CD8-positive, alpha-beta memory T cell (primary cell): ENCODE results near the gene CACHD1. TPM values are rescaled to one million over a fixed set of nuclear protein-coding genes. Genes with fewer than 3 reads are reported as not detected.

Experiments
- CTCF ChIA-PET: fragments of 350-600 bp; sonication (Branson Sonifier 250); formaldehyde crosslinking; loops from one replicate; lab custom pipeline; 2021; ENCODE audit warnings: antibody characterized with exemption; lab: Charles Lee
- POLR2A ChIA-PET: fragments of 350-600 bp; sonication (Branson Sonifier 250); formaldehyde crosslinking; loops from one replicate; lab custom pipeline; 2021; ENCODE audit warnings: antibody characterized with exemption; lab: Charles Lee
- DNase-seq, 5 donors: peaks; one replicate each; pipeline versions ENCODE4 v3.0.0 to v3.0.0-alpha.2; 2020 to 2022; ENCODE audit warnings: mixed read lengths in 1 of 5
- H3K27ac ChIP-seq: one replicate; pipeline ENCODE4 v1.7.0; 2013; ENCODE audit warnings: low read depth, mild to moderate bottlenecking, low read length, moderate library complexity
- H3K27me3 ChIP-seq: 2 replicates; pipeline ENCODE4 v1.7.0; 2013; ENCODE audit warnings: low read length, mild to moderate bottlenecking; ENCODE audit not compliant: insufficient read depth, poor library complexity, severe bottlenecking
- H3K36me3 ChIP-seq: 2 replicates; pipeline ENCODE4 v1.7.0; 2013; ENCODE audit warnings: mild to moderate bottlenecking, low read length, moderate library complexity; ENCODE audit not compliant: insufficient read depth
- H3K4me1 ChIP-seq: 2 replicates; pipeline ENCODE4 v1.7.0; 2013; ENCODE audit warnings: mild to moderate bottlenecking, low read length, moderate library complexity; ENCODE audit not compliant: insufficient read depth
- H3K4me3 ChIP-seq: 2 replicates; pipeline ENCODE4 v1.7.0; 2013; ENCODE audit warnings: mild to moderate bottlenecking, low read length
- H3K9me3 ChIP-seq: 2 replicates; pipeline ENCODE4 v1.7.0; 2013; ENCODE audit warnings: mild to moderate bottlenecking, low read length
- H3K27ac Mint-ChIP-seq, 8 donors: one replicate each; pipeline ENCODE4 v1.8.0; 2020 to 2021; ENCODE audit warnings: mixed read lengths in 8 of 8, mild to moderate bottlenecking in 6 of 8, inconsistent platforms in 3 of 8, moderate library complexity in 3 of 8
- H3K27me3 Mint-ChIP-seq, 2 donors: one replicate each; pipeline ENCODE4 v1.8.0; 2020 to 2021; ENCODE audit warnings: mixed read lengths in 2 of 2, mild to moderate bottlenecking in 1 of 2, moderate library complexity in 1 of 2
- H3K36me3 Mint-ChIP-seq, 3 donors: one replicate each; pipeline ENCODE4 v1.8.0; 2020 to 2021; ENCODE audit warnings: mixed read lengths in 3 of 3, inconsistent platforms in 1 of 3, mild to moderate bottlenecking in 1 of 3
- H3K4me1 Mint-ChIP-seq, 3 donors: one replicate each; pipeline ENCODE4 v1.8.0; 2020 to 2021; ENCODE audit warnings: mixed read lengths in 3 of 3, inconsistent platforms in 1 of 3, mild to moderate bottlenecking in 1 of 3
- H3K4me3 Mint-ChIP-seq, 7 donors: one replicate each; pipeline ENCODE4 v1.8.0; 2020 to 2021; ENCODE audit warnings: mixed read lengths in 7 of 7, mild to moderate bottlenecking in 6 of 7, moderate library complexity in 4 of 7, inconsistent platforms in 2 of 7
- H3K9me3 Mint-ChIP-seq, 5 donors: one replicate each; pipeline ENCODE4 v1.8.0; 2020 to 2022; ENCODE audit warnings: mixed read lengths in 5 of 5, mild to moderate bottlenecking in 3 of 5, moderate library complexity in 2 of 5, inconsistent platforms in 1 of 5
- polyA plus RNA-seq: library from polyadenylated mRNA; unstranded; fragments of 300-500 nt; fragmentation: Illumina TruSeq; gene quantifications from one replicate; pipeline ENCODE4 v1.2.3, GENCODE V29; 2021
- total RNA-seq, 2 experiments: library from RNA; stranded (reverse); gene quantifications; one replicate each; pipeline ENCODE4 v1.2.3, GENCODE V29; 2021

Gene CACHD1
- total and polyA plus RNA-seq, 3 experiments from 2014 or later = 0.35 TPM; not detected in 1

- DNase-seq = no peak
- H3K27ac ChIP-seq = no peak overlapping the region
- CTCF ChIA-PET = no interaction called here
- H3K4me1 ChIP-seq = no peaks in the 10 kb centered on the region
- peaks cover 4 to 59% of the 10 kb centered on the region in 2 donors for H3K27me3 Mint-ChIP-seq
- no peaks in the 10 kb centered on the region for H3K36me3 ChIP-seq
- no peaks in the 10 kb centered on the region for H3K27me3 ChIP-seq
- no peaks in the 10 kb centered on the region for H3K36me3 Mint-ChIP-seq
- H3K9me3 ChIP-seq = no peaks in the 10 kb centered on the region
- H3K4me1 Mint-ChIP-seq = no peaks in the 10 kb centered on the region
- POLR2A ChIA-PET = no interaction called here
- H3K4me3 Mint-ChIP-seq = no peak overlapping the region
- H3K9me3 Mint-ChIP-seq = no peaks in the 10 kb centered on the region
- no peak overlapping the region for H3K27ac Mint-ChIP-seq
- no peak overlapping the region for H3K4me3 ChIP-seq
These were observed 22.5 kb downstream of the CACHD1 start for GRCh38 chr1:64492424-64492823.

DNA sequence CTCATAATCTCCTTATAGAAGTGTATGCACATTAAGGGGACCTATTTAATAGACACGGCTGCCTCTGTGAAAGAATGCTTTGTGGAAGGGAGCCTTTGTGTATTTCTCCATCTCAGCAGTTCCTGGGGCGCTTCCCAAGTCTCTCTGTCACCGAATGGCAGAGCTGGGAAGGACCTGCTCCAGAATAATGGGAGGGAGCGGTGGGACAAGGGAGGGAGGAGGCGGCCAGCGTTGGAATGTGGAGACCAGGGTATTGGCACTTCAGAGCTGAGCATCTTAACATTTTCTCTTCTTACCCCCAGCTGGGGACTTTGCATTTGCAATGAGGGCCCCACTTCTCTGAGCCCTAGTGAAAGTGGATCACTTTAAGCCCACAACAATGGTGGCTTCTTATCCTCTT is 23.9 kb downstream of the CACHD1 start:
- Histone ChIP-seq H3K9me3 (no peaks in the 10 kb centered on the region), H3K27me3 (no peaks in the 10 kb centered on the region), H3K27ac (no peak overlapping the region), H3K36me3 (no peaks in the 10 kb centered on the region), H3K4me3 (no peak overlapping the region), H3K4me1 (no peaks in the 10 kb centered on the region)
- peaks cover 0 to 2% (median 0%) of the 10 kb centered on the region in 5 donors for H3K9me3 Mint-ChIP-seq
- no peak for DNase-seq
- ChIA-PET POLR2A (no interaction called here), CTCF (no interaction called here)
- no peak overlapping the region for H3K4me3 Mint-ChIP-seq
- no peak overlapping the region for H3K27ac Mint-ChIP-seq
- H3K4me1 Mint-ChIP-seq = no peaks in the 10 kb centered on the region
- H3K27me3 Mint-ChIP-seq = peaks cover 4 to 66% of the 10 kb centered on the region in 2 donors
- H3K36me3 Mint-ChIP-seq = no peaks in the 10 kb centered on the region

DNA sequence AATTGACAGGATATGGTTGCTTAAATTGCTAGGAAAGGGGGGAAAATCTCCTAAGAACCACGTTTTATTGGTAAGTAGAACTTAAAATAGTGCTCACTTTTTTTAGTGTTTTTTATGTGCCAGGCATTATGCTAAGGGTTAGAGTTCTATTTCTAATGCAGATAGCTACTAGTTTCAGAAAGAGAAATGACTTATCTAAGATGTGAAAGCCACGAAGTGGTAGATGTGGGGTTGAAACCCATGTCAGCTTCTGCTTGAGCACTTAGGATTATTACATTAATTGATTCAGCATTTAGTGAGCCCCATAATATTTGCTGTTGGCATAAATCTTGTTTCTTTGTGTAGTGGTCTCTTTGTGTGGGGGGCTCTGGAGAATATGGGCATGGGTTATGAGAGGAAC is 24.7 kb downstream of the CACHD1 start:
- no peak for DNase-seq
- H3K27ac ChIP-seq = no peak overlapping the region
- ChIA-PET CTCF (no interaction called here), POLR2A (no interaction called here)
- H3K9me3 Mint-ChIP-seq = peaks cover 0 to 2% (median 0%) of the 10 kb centered on the region in 5 donors
- H3K27ac Mint-ChIP-seq = no peak overlapping the region
- H3K4me3 Mint-ChIP-seq = no peak overlapping the region
- H3K4me3 ChIP-seq = no peak overlapping the region
- no peaks in the 10 kb centered on the region for H3K9me3 ChIP-seq
- H3K36me3 Mint-ChIP-seq = no peaks in the 10 kb centered on the region
- H3K27me3 ChIP-seq = no peaks in the 10 kb centered on the region
- no peaks in the 10 kb centered on the region for H3K4me1 Mint-ChIP-seq
- no peaks in the 10 kb centered on the region for H3K4me1 ChIP-seq
- no peaks in the 10 kb centered on the region for H3K36me3 ChIP-seq
- H3K27me3 Mint-ChIP-seq = peaks cover 4 to 64% of the 10 kb centered on the region in 2 donors

DNA sequence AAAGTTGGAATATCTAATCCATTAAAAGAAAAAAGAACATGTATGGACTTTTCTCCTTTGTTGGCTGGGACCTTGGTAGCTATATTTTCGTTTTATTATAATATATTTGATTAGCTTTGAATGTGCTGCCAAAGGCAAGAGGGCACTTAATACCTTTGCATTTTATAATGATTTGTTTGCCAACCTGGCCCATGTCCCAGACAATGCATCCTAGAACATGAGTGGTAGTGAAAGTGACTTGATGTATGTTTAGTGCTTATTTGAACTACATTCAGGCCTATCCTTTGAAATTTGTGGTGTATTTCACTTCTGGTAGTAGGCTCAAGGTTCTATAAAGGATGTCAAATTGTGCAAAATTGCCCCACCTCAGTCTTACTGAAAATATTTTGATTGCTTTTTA is 25.9 kb downstream of the CACHD1 start:
- H3K9me3 Mint-ChIP-seq = peaks cover 0 to 2% (median 0%) of the 10 kb centered on the region in 5 donors
- no peaks in the 10 kb centered on the region for H3K4me1 Mint-ChIP-seq
- no peak overlapping the region for H3K27ac ChIP-seq
- H3K4me3 Mint-ChIP-seq = no peak overlapping the region
- H3K4me3 ChIP-seq = no peak overlapping the region
- no peak overlapping the region for H3K27ac Mint-ChIP-seq
- CTCF ChIA-PET = no interaction called here
- no peaks in the 10 kb centered on the region for H3K27me3 ChIP-seq
- POLR2A ChIA-PET = no interaction called here
- no peaks in the 10 kb centered on the region for H3K36me3 ChIP-seq
- H3K27me3 Mint-ChIP-seq = peaks cover 6 to 64% of the 10 kb centered on the region in 2 donors
- no peak for DNase-seq
- no peaks in the 10 kb centered on the region for H3K4me1 ChIP-seq
- H3K9me3 ChIP-seq = no peaks in the 10 kb centered on the region
- H3K36me3 Mint-ChIP-seq = no peaks in the 10 kb centered on the region

GRCh38 chr1:64496606-64497005 is 26.7 kb downstream of the CACHD1 start:
- H3K9me3 Mint-ChIP-seq = peaks cover 0 to 2% (median 0%) of the 10 kb centered on the region in 5 donors
- no peak overlapping the region for H3K27ac ChIP-seq
- H3K36me3 ChIP-seq = no peaks in the 10 kb centered on the region
- DNase-seq = no peak
- H3K36me3 Mint-ChIP-seq = no peaks in the 10 kb centered on the region
- H3K27ac Mint-ChIP-seq = no peak overlapping the region
- no peak overlapping the region for H3K4me3 Mint-ChIP-seq
- CTCF ChIA-PET = interaction anchor here (0.6 kb wide), 1 partner anchor 141 kb away, joined by 3 read pairs; no protein-coding TSS in a partner anchor
- POLR2A ChIA-PET = interaction anchor here (0.7 kb wide), 1 partner anchor 432 kb away, joined by 4 read pairs; no protein-coding TSS in a partner anchor
- H3K27me3 ChIP-seq = no peaks in the 10 kb centered on the region
- no peaks in the 10 kb centered on the region for H3K4me1 Mint-ChIP-seq
- H3K27me3 Mint-ChIP-seq = peaks cover 6 to 69% of the 10 kb centered on the region in 2 donors
- H3K9me3 ChIP-seq = no peaks in the 10 kb centered on the region
- H3K4me3 ChIP-seq = no peak overlapping the region
- no peaks in the 10 kb centered on the region for H3K4me1 ChIP-seq

DNA sequence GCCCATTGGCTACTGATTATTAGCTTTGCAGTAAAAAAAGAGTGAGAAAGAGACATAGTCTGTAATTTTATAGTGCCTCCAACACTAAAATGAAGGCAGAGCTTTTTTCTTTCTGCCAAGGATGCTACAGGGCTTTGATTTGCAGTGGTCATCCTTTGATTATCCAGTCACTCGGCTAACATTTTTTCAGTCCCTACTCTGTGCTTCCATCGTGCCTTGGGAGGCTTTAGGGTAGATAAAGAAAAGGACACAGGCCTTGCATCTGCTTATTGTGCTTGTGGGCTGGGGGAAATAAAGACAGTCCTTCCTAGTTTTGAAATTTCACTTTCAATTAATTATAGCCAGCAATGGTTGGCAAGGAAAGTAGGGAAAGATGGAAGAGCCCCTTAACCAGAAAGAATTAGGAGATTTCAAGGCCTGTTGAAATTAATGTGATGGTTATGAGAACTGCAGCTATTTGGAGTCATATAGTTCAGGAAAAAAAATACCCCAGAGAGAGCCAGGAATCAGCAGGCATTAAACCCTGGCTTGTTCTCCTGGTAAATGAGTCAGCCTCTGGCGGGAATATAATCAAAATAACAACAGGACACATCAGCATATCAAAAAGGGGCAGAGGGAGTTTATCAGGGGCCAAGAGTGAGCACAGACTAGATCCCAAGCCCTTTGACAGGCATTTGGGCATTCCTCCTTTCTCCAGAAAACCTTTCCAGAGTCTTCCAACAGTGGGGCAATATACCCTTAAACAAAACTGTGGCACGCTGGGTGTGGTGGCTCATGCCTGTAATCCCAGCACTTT is 27.4 kb downstream of the CACHD1 start:
- Mint-ChIP-seq H3K36me3 (no peaks in the 10 kb centered on the region), H3K4me1 (no peaks in the 10 kb centered on the region), H3K4me3 (no peak overlapping the region), H3K27ac (no peak overlapping the region), H3K9me3 (peaks cover 0 to 2% (median 0%) of the 10 kb centered on the region in 5 donors), H3K27me3 (peaks cover 8 to 74% of the 10 kb centered on the region in 2 donors)
- ChIA-PET CTCF (interaction anchor here (0.6 kb wide), 1 partner anchor 142 kb away, joined by 3 read pairs; no protein-coding TSS in a partner anchor), POLR2A (interaction anchor here (0.7 kb wide), 1 partner anchor 431 kb away, joined by 4 read pairs; no protein-coding TSS in a partner anchor)
- Histone ChIP-seq H3K4me3 (no peak overlapping the region), H3K4me1 (no peaks in the 10 kb centered on the region), H3K27me3 (no peaks in the 10 kb centered on the region), H3K36me3 (no peaks in the 10 kb centered on the region), H3K9me3 (no peaks in the 10 kb centered on the region), H3K27ac (no peak overlapping the region)
- DNase-seq = no peak

DNA sequence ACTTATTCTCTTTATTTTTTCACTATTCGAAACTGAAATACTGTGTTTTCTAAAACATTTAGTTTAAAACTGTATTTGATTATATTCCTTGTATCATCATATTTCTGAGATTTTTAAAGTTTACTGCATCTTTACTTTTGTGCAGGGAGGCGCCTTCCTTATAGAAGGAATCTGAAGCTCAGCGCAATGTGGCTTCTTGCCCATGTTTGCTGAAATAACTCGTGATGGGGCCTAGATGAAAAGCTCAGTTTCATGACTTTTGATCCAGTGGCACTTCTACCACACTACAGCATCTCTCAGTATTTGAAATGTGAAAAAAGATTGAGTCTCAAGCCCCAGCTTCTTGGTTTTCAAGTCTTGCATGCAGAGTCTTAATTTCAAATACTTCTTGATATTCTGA is 28.4 kb downstream of the CACHD1 start:
- Mint-ChIP-seq H3K36me3 (no peaks in the 10 kb centered on the region), H3K4me1 (no peaks in the 10 kb centered on the region), H3K4me3 (no peak overlapping the region), H3K27ac (no peak overlapping the region), H3K9me3 (peaks cover 0 to 2% (median 0%) of the 10 kb centered on the region in 5 donors), H3K27me3 (peaks cover 8 to 78% of the 10 kb centered on the region in 2 donors)
- Histone ChIP-seq H3K9me3 (no peaks in the 10 kb centered on the region), H3K4me3 (no peak overlapping the region), H3K4me1 (no peaks in the 10 kb centered on the region), H3K27me3 (no peaks in the 10 kb centered on the region), H3K36me3 (no peaks in the 10 kb centered on the region), H3K27ac (no peak overlapping the region)
- ChIA-PET CTCF (no interaction called here), POLR2A (no interaction called here)
- DNase-seq = no peak

DNA sequence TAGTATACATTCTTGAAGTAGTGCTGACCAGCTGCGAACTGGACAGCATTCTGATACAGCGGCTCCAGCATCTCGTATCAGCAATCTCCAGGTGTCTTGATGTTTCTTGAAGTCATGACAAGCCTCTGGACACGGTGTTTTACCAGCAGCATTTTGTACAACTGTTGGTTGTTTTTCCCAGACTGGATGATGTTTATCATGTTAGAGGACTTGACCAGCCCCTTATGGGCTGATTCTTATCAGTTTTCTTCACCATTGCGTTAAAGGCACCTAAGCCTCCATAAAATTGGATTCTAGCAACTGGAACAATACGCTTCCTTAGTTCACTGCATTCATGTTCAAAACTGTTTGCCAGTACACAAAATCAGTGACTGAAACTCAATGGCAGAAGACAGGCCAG is 29.1 kb downstream of the CACHD1 start:
- CTCF ChIA-PET = no interaction called here
- H3K9me3 ChIP-seq = no peaks in the 10 kb centered on the region
- peaks cover 6 to 79% of the 10 kb centered on the region in 2 donors for H3K27me3 Mint-ChIP-seq

More for the DNA sequence above, 29.1 kb downstream of the CACHD1 start:
- Histone ChIP-seq H3K4me1 (no peaks in the 10 kb centered on the region), H3K4me3 (no peak overlapping the region), H3K27me3 (no peaks in the 10 kb centered on the region), H3K36me3 (no peaks in the 10 kb centered on the region), H3K27ac (no peak overlapping the region)
- Mint-ChIP-seq H3K4me1 (no peaks in the 10 kb centered on the region), H3K4me3 (no peak overlapping the region), H3K9me3 (peaks cover 0 to 2% (median 0%) of the 10 kb centered on the region in 5 donors), H3K27ac (no peak overlapping the region), H3K36me3 (no peaks in the 10 kb centered on the region)
- DNase-seq = no peak
- POLR2A ChIA-PET = no interaction called here
